PC-9 (cell line): ENCODE results near the gene PCDH9. TPM values are rescaled to one million over a fixed set of nuclear protein-coding genes. Genes with fewer than 3 reads are reported as not detected.

ENCODE experiments used
- BruUV-seq: library from RNA; stranded (reverse); fragments of 400-500 nt; replicated peaks from 2 replicates; lab custom pipeline; 2021; lab: Mats Ljungman, UMichigan
- CTCF ChIA-PET: fragments of 300-600 bp; sonication (Branson Sonifier 250); formaldehyde crosslinking; loops from one replicate; lab custom pipeline; 2022; ENCODE audit warnings: antibody characterized with exemption; lab: Charles Lee
- POLR2A ChIA-PET: fragments of 300-600 bp; sonication (Branson Sonifier 250); formaldehyde crosslinking; loops from one replicate; lab custom pipeline; 2022; ENCODE audit warnings: antibody characterized with exemption; ENCODE audit not compliant: unreplicated experiment; lab: Charles Lee
- DNase-seq, 2 experiments: peaks; one replicate each; pipeline versions ENCODE4 v3.0.0 to v3.0.0-alpha.2; 2015 to 2022; ENCODE audit warnings: mixed read lengths in 1 of 2
- H2AFZ ChIP-seq: fragments of 200-600 bp; sonication (generic); 2 replicates; pipeline ENCODE4 v1.8.1; 2017; ENCODE audit warnings: antibody characterized with exemption
- H3F3A ChIP-seq: fragments of 200-600 bp; sonication (generic); 2 replicates; pipeline ENCODE4 v1.8.1; 2017; ENCODE audit warnings: antibody characterized with exemption, mild to moderate bottlenecking, low read depth; ENCODE audit not compliant: insufficient read depth
- H3K27ac ChIP-seq: fragments of 200-600 bp; sonication (generic); 2 replicates; pipeline ENCODE4 v1.6.1; 2016; ENCODE audit warnings: mixed run types
- H3K27me3 ChIP-seq: fragments of 200-600 bp; sonication (generic); 2 replicates; pipeline ENCODE4 v1.6.1; 2016; ENCODE audit warnings: low read depth, mixed run types; ENCODE audit not compliant: insufficient read depth
- H3K36me3 ChIP-seq: fragments of 200-600 bp; sonication (generic); 2 replicates; pipeline ENCODE4 v1.6.1; 2016; ENCODE audit warnings: low read depth, mixed run types
- H3K4me1 ChIP-seq: fragments of 200-600 bp; sonication (generic); replicated peaks from 2 replicates; pipeline ENCODE4 v1.6.1; 2016; ENCODE audit warnings: mixed run types; ENCODE audit not compliant: insufficient read depth
- H3K4me2 ChIP-seq: fragments of 200-600 bp; sonication (generic); 2 replicates; pipeline ENCODE4 v1.6.1; 2017; ENCODE audit warnings: mixed run types
- H3K4me3 ChIP-seq: fragments of 200-600 bp; sonication (generic); 2 replicates; pipeline ENCODE4 v1.6.1; 2016; ENCODE audit warnings: mixed run types
- H3K79me2 ChIP-seq: fragments of 200-600 bp; sonication (generic); 2 replicates; pipeline ENCODE4 v1.6.1; 2017; ENCODE audit warnings: low read depth, mixed run types
- H3K9me2 ChIP-seq: fragments of 200-600 bp; sonication (generic); 2 replicates; pipeline ENCODE4 v1.8.1; 2017; ENCODE audit warnings: mild to moderate bottlenecking; ENCODE audit not compliant: insufficient read depth
- H3K9me3 ChIP-seq: fragments of 200-600 bp; sonication (generic); 2 replicates; pipeline ENCODE4 v1.8.1; 2016; ENCODE audit warnings: low read depth; ENCODE audit not compliant: insufficient read depth
- H4K20me1 ChIP-seq: fragments of 200-600 bp; sonication (generic); 2 replicates; pipeline ENCODE4 v1.8.1; 2017; ENCODE audit not compliant: insufficient read depth
- CTCF ChIP-seq: fragments of 200-600 bp; sonication (generic); conservative IDR thresholded peaks from 2 replicates; pipeline ENCODE4 v1.6.1; 2017; ENCODE audit warnings: mixed run types, antibody characterized with exemption, mild to moderate bottlenecking, moderate library complexity
- EZH2 ChIP-seq: fragments of 200-600 bp; sonication (generic); IDR thresholded peaks from 2 replicates; pipeline ENCODE4 v1.8.0; 2017; ENCODE audit warnings: antibody characterized with exemption, low read depth
- intact Hi-C: fragments of 100-400 bp; cut with micrococcal nuclease; formaldehyde crosslinking; loops from one replicate; pipeline ENCODE4 v1.10.0; 2022; ENCODE audit not compliant: unreplicated experiment
- total RNA-seq: library from RNA; stranded (reverse); gene quantifications from 2 replicates; pipeline ENCODE4 v1.2.3, GENCODE V29; 2021

PCDH9 gene
- total RNA-seq, 1 experiment from 2014 or later, result 0.37 TPM

GRCh38 chr13:66459634-66460033 lies 770.5 kb downstream of the PCDH9 start:
- TF ChIP-seq EZH2 (no peak), CTCF (no peak)
- no peak overlapping the region for H3K27ac ChIP-seq

GRCh38 chr13:66459143-66459542 lies 771.0 kb downstream of the PCDH9 start:
- DNase-seq, result no peak
- TF ChIP-seq EZH2 (no peak), CTCF (no peak)
- Histone ChIP-seq H3F3A (no peaks in the 10 kb centered on the region), H3K27me3 (no peaks in the 10 kb centered on the region), H3K4me3 (no peak overlapping the region), H3K27ac (no peak overlapping the region), H3K4me2 (no peak overlapping the region), H3K9me2 (no peaks in the 10 kb centered on the region), H3K36me3 (no peaks in the 10 kb centered on the region), H3K9me3 (no peaks in the 10 kb centered on the region; the same call in 1 of the 2 replicates), H3K79me2 (no peaks in the 10 kb centered on the region), H3K4me1 (no peaks in the 10 kb centered on the region), H4K20me1 (no peaks in the 10 kb centered on the region), H2AFZ (no peak overlapping the region)
- CTCF ChIA-PET, result no interaction called here
- intact Hi-C loops, result no loop called here
- POLR2A ChIA-PET, result no interaction called here
- BruUV-seq, result no TSS peak

More at GRCh38 chr13:66459634-66460033, 770.5 kb downstream of the PCDH9 start:
- H3K9me3 ChIP-seq, result no peaks in the 10 kb centered on the region; the same call in 1 of the 2 replicates
- no peaks in the 10 kb centered on the region for H3K27me3 ChIP-seq
- no peaks in the 10 kb centered on the region for H3K79me2 ChIP-seq
- no peak overlapping the region for H3K4me3 ChIP-seq
- ChIA-PET CTCF (no interaction called here), POLR2A (no interaction called here)
- BruUV-seq, result no TSS peak
- no peaks in the 10 kb centered on the region for H3K4me1 ChIP-seq
- H3F3A ChIP-seq, result no peaks in the 10 kb centered on the region
- H4K20me1 ChIP-seq, result no peaks in the 10 kb centered on the region
- intact Hi-C loops, result no loop called here
- no peak overlapping the region for H2AFZ ChIP-seq
- H3K36me3 ChIP-seq, result no peaks in the 10 kb centered on the region
- no peak overlapping the region for H3K4me2 ChIP-seq
- no peak for DNase-seq
- H3K9me2 ChIP-seq, result no peaks in the 10 kb centered on the region

- Histone ChIP-seq H3K27ac (no peak overlapping the region), H3K4me3 (no peak overlapping the region), H3K79me2 (no peaks in the 10 kb centered on the region), H3K36me3 (no peaks in the 10 kb centered on the region), H3F3A (no peaks in the 10 kb centered on the region), H3K4me1 (no peaks in the 10 kb centered on the region), H2AFZ (no peak overlapping the region), H3K4me2 (no peak overlapping the region), H4K20me1 (no peaks in the 10 kb centered on the region), H3K9me3 (no peaks in the 10 kb centered on the region), H3K9me2 (no peaks in the 10 kb centered on the region; the same call in 1 of the 2 replicates), H3K27me3 (no peaks in the 10 kb centered on the region)
- no peak for DNase-seq
- no TSS peak for BruUV-seq
- intact Hi-C loops, result no loop called here
- ChIA-PET POLR2A (no interaction called here), CTCF (no interaction called here)
- TF ChIP-seq EZH2 (no peak), CTCF (no peak)
Measured at GRCh38 chr13:66446413-66446812, 783.7 kb downstream of the PCDH9 start.
